Measurements from ENCODE around the gene UCN. TPM values are rescaled to one million over a fixed set of nuclear protein-coding genes. Genes with fewer than 3 reads are reported as not detected.

Gene UCN
- 4.7 TPM for total RNA-seq

GRCh38 chr2:27308359-27308881 lies at the start of gene UCN:
UCN (minus strand) TSS chr2:27308445; CDS start chr2:27307895, 550 bp downstream.

GRCh38 chr2:27356382-27357181 lies 48.3 kb upstream of the UCN start, which contains the start of gene GTF3C2:
GTF3C2 (minus strand) TSS chr2:27356764; CDS start chr2:27343554, 13,210 bp downstream.

GRCh38 chr2:27322766-27323595 lies 14.7 kb upstream of the UCN start, which contains the start of gene MPV17:
MPV17 (minus strand) TSS chr2:27323097; CDS start chr2:27322517, 580 bp downstream.

GRCh38 chr2:27281855-27282559 lies 26.2 kb downstream of the UCN start, which contains the start of gene TRIM54:
TRIM54 (plus strand) TSS chr2:27282429; CDS start chr2:27282732, 303 bp downstream.

GRCh38 chr2:27275211-27276150 lies 32.8 kb downstream of the UCN start, which contains the start of gene DNAJC5G:
DNAJC5G (plus strand) TSS chr2:27275433; CDS start chr2:27276729, 1,296 bp downstream.

GRCh38 chr2:27262379-27263286 lies 45.6 kb downstream of the UCN start, which contains the start of gene SLC30A3:
SLC30A3 (minus strand) TSS chr2:27263047; CDS start chr2:27262906, 141 bp downstream.

Other genes with a start within 250 kb of the UCN start
- gene OST4, start 236.8 kb downstream of the UCN start, total RNA-seq, result 272 TPM
- gene EMILIN1, start 229.8 kb downstream of the UCN start, total RNA-seq, result 72.2 TPM
- 2.5 TPM for gene KHK, start 221.7 kb downstream of the UCN start, total RNA-seq
- 12.1 TPM for gene CGREF1, start 189.3 kb downstream of the UCN start, total RNA-seq
- gene ABHD1, start 184.6 kb downstream of the UCN start, total RNA-seq, result 0.49 TPM
- 41.9 TPM for gene PREB, start 173.8 kb downstream of the UCN start, total RNA-seq
- gene PRR30, start 169.0 kb downstream of the UCN start, total RNA-seq, result not detected
- gene TCF23, start 159.4 kb downstream of the UCN start, total RNA-seq, result 0.11 TPM
- gene ATRAID, start 96.4 kb downstream of the UCN start, total RNA-seq, result 102 TPM
- gene SLC5A6, start 96.2 kb downstream of the UCN start, total RNA-seq, result 40.4 TPM
- gene CAD, start 91.1 kb downstream of the UCN start, total RNA-seq, result 34.4 TPM
- 0.27 TPM for gene SLC30A3, start 45.4 kb downstream of the UCN start, total RNA-seq
- gene DNAJC5G, start 33.0 kb downstream of the UCN start, total RNA-seq, result not detected
- gene TRIM54, start 26.0 kb downstream of the UCN start, total RNA-seq, result 4.7 TPM
- gene MPV17, start 14.7 kb upstream of the UCN start, total RNA-seq, result 62.5 TPM
- gene GTF3C2, start 48.3 kb upstream of the UCN start, total RNA-seq, result 46.5 TPM
- gene EIF2B4, start 61.9 kb upstream of the UCN start, total RNA-seq, result 30.0 TPM
- 72.6 TPM for gene SNX17, start 62.2 kb upstream of the UCN start, total RNA-seq
- 11.6 TPM for gene ZNF513, start 72.3 kb upstream of the UCN start, total RNA-seq
- 54.4 TPM for gene PPM1G, start 101.1 kb upstream of the UCN start, total RNA-seq
- 108 TPM for gene NRBP1, start 120.2 kb upstream of the UCN start, total RNA-seq
- gene KRTCAP3, start 133.9 kb upstream of the UCN start, total RNA-seq, result not detected
- 57.2 TPM for gene IFT172, start 181.3 kb upstream of the UCN start, total RNA-seq
- 13.7 TPM for gene FNDC4, start 186.8 kb upstream of the UCN start, total RNA-seq
- not detected for gene GCKR, start 188.4 kb upstream of the UCN start, total RNA-seq